ENCODE data around the gene CDK5. TPM values are rescaled to one million over a fixed set of nuclear protein-coding genes. Genes with fewer than 3 reads are reported as not detected.

CDK5 gene
- total and polyA plus RNA-seq, 9 of the 15 experiments (the other 6 are each of a cell fraction or from before 2014, with no cell fraction given) = 3.2 to 38.0 (median 27.5) TPM

GRCh38 chr7:151094675-151095074 is 37.0 kb upstream of the CDK5 start (continued):
- TF ChIP-seq TBP (optimal IDR thresholded peaks at IDR 0.05; ENCODE audit: low read depth, low read length) (no peak), HNRNPH1 (optimal IDR thresholded peaks at IDR 0.05; ENCODE audit: low read depth, low read length) (no peak), VEZF1 (CRISPR knock-in tag; IDR thresholded peaks at IDR 0.05) (no peak), XRCC5 (IDR thresholded peaks at IDR 0.05; ENCODE audit: low read depth, low read length) (no peak), ZNF584 (CRISPR knock-in tag; IDR thresholded peaks at IDR 0.05; ENCODE audit: low read depth) (no peak), MTA1 (IDR thresholded peaks at IDR 0.05; ENCODE audit: borderline replicate concordance) (0 out of 2 replicates have a peak, but pooled peaks have one; percentile 18), NKRF (IDR thresholded peaks at IDR 0.05; ENCODE audit: borderline replicate concordance) (no peak), ZNF274 (IDR thresholded peaks at IDR 0.05; ENCODE audit: borderline replicate concordance, low read depth, low read length) (no peak), CREB3 (tag; conservative IDR thresholded peaks at IDR 0.05; ENCODE audit: low read depth) (no peak), CSDE1 (IDR thresholded peaks at IDR 0.05) (0 out of 4 replicates have a peak, but pooled peaks of 1 of the 2 experiments have one; percentile 54), HNRNPLL (IDR thresholded peaks at IDR 0.05; ENCODE audit: low read depth, low read length, poor library complexity, severe bottlenecking) (no peak), KAT8 (IDR thresholded peaks at IDR 0.05; ENCODE audit: low read depth) (no peak), ZNF121 (CRISPR knock-in tag; conservative IDR thresholded peaks at IDR 0.05) (peak; percentile 92), ID3 (CRISPR knock-in tag; IDR thresholded peaks at IDR 0.05) (no peak), ID3 (tag; IDR thresholded peaks at IDR 0.05) (no peak), ZFPM2 (CRISPR knock-in tag; IDR thresholded peaks at IDR 0.05) (no peak), ZNF431 (CRISPR knock-in tag; IDR thresholded peaks at IDR 0.05) (no peak), ETS1 (conservative IDR thresholded peaks at IDR 0.05; ENCODE audit: control insufficient read depth, low read depth, low read length) (no peak), SMARCA5 (IDR thresholded peaks at IDR 0.05) (peak; percentile 73), ZNF707 (CRISPR knock-in tag; conservative IDR thresholded peaks at IDR 0.05) (no peak), TAF7 (tag; IDR thresholded peaks at IDR 0.05) (no peak), EGR1 (conservative IDR thresholded peaks at IDR 0.05) (no peak), MYNN (IDR thresholded peaks at IDR 0.05) (no peak), MYNN (CRISPR knock-in tag; IDR thresholded peaks at IDR 0.05) (no peak), KAT2B (IDR thresholded peaks at IDR 0.05; ENCODE audit: low read depth, low read length) (no peak)

Data from K562 (cell line).